Psoas muscle (tissue), 8 donors: ENCODE data around the gene MARCHF11. TPM values are rescaled to one million over a fixed set of nuclear protein-coding genes. Genes with fewer than 3 reads are reported as not detected.

Experiments used
- ATAC-seq, 4 donors: fragments of 200-7000 bp; cut with Tn5 transposase; one replicate each; pipeline ENCODE4 v1.9.1; 2020; ENCODE audit warnings: moderate library complexity in 3 of 4, mild to moderate bottlenecking in 2 of 4
- DNase-seq, 2 donors: peaks; one replicate each; pipeline ENCODE4 v3.0.0-alpha.2; 2020
- H3K27ac ChIP-seq: fragments of 200-600 bp; one replicate; pipeline ENCODE4 v1.8.0; 2022
- H3K27me3 ChIP-seq, 3 donors: fragments of 200-600 bp in 1 of 3; one replicate each; pipeline versions ENCODE4 v1.6.1 to v1.8.0; 2013 to 2022; ENCODE audit warnings: low read length in 2 of 3, mild to moderate bottlenecking in 2 of 3, moderate library complexity in 1 of 3; ENCODE audit not compliant: insufficient read depth in 3 of 3
- H3K36me3 ChIP-seq, 2 donors: fragments of 200-600 bp in 1 of 2; one replicate each; pipeline versions ENCODE4 v1.6.1 to v1.8.0; 2013 to 2022; ENCODE audit warnings: low read depth in 1 of 2, mild to moderate bottlenecking in 1 of 2, moderate library complexity in 1 of 2; ENCODE audit not compliant: insufficient read depth in 1 of 2
- H3K4me1 ChIP-seq: fragments of 200-600 bp; one replicate; pipeline ENCODE4 v1.8.0; 2022
- H3K4me3 ChIP-seq: fragments of 200-600 bp; one replicate; pipeline ENCODE4 v1.8.0; 2022; ENCODE audit warnings: mild to moderate bottlenecking
- H3K9me3 ChIP-seq: fragments of 200-600 bp; one replicate; pipeline ENCODE4 v1.8.0; 2022
- CTCF ChIP-seq: fragments of 200-600 bp; IDR thresholded peaks from one replicate; pipeline ENCODE4 v1.8.0; 2022; ENCODE audit warnings: antibody characterized with exemption
- WGBS, 3 donors: extraction: QIAGEN DNeasy Blood & Tissue Kit; methylation state at CpG; one replicate each; pipeline versions ENCODE4 v1.1.6 to v1.1.7; 2013; 5-methylcytosine and 5-hydroxymethylcytosine counted together
- intact Hi-C, 2 donors: fragments of 100-400 bp; cut with DNase I; formaldehyde crosslinking; loops; one replicate each; pipeline versions ENCODE4 v1.11.0 to v1.14.2; 2022
- polyA plus RNA-seq, 3 donors: library from polyadenylated mRNA; stranded (reverse); fragments of 200-250 nt; gene quantifications; one replicate each; pipeline ENCODE4 v1.2.3, GENCODE V29; 2013
- total RNA-seq, 4 donors: library from RNA; stranded (reverse); fragmentation: NEBNext Ultra II Directional in 2 of 4; extraction: Animal tissue kit (Norgen Biotek cat#: 25700) in 2 of 4; gene quantifications; one replicate each; pipeline versions ENCODE4 v1.2.1 to v1.2.4, GENCODE V29; 2021 to 2023
- donor health status: healthy with polysubstance abuse.
- donor health status: DM: no; HTN: no; CAD: no; lungs with moderate emphysema.
- donor health status: Bipolar disorder and iron deficiency.
- donor health status: healthy.
- donor health status: DM: yes; HTN: yes; CAD: no.
- donor health status: DM: no; HTN: no; CAD: no.
- donor health status: DM: no; HTN: no; CAD: no.
- donor health status: DM: yes; HTN: yes; CAD: no.

Gene MARCHF11
- total and polyA plus RNA-seq, 7 donors: not detected

- Histone ChIP-seq H3K36me3 (no peaks in the 10 kb centered on the region), H3K4me1 (no peaks in the 10 kb centered on the region), H3K9me3 (no peaks in the 10 kb centered on the region), H3K27me3 (no peaks in the 10 kb centered on the region), H3K27ac (no peak overlapping the region), H3K4me3 (no peak overlapping the region)
- TF ChIP-seq CTCF: no peak
- ATAC-seq (no peak), DNase-seq (no peak)
- intact Hi-C loops: no loop called here
- 76 to 80% (median 78%) methylated on average over 8 of the region's 8 CpGs for WGBS, 3 donors
Measured at GRCh38 chr5:16037121-16037845, 142.3 kb downstream of the MARCHF11 start.

- no peak for TF ChIP-seq CTCF
- intact Hi-C loops: no loop called here
- no peaks in the 10 kb centered on the region for H3K36me3 ChIP-seq
- no peak overlapping the region for H3K27ac ChIP-seq
- no peaks in the 10 kb centered on the region for H3K4me1 ChIP-seq
- no peak for ATAC-seq
- no peak for DNase-seq
- 52 to 54% (median 53%) methylated on average over 8 of the region's 8 CpGs for WGBS, 3 donors
- H3K27me3 ChIP-seq: no peaks in the 10 kb centered on the region
- H3K4me3 ChIP-seq: no peak overlapping the region
- H3K9me3 ChIP-seq: no peaks in the 10 kb centered on the region
Measured at GRCh38 chr5:16034319-16035001, 145.1 kb downstream of the MARCHF11 start.

- no peak overlapping the region for H3K4me3 ChIP-seq
- H3K27ac ChIP-seq: no peak overlapping the region
- H3K9me3 ChIP-seq: no peaks in the 10 kb centered on the region
- 86 to 91% (median 87%) methylated on average over 4 of the region's 4 CpGs for WGBS, 3 donors
- no peak for TF ChIP-seq CTCF
- no peaks in the 10 kb centered on the region for H3K36me3 ChIP-seq
- H3K4me1 ChIP-seq: no peaks in the 10 kb centered on the region
- intact Hi-C loops: no loop called here
- H3K27me3 ChIP-seq: no peaks in the 10 kb centered on the region
- DNase-seq (no peak), ATAC-seq (no peak)
Measured at GRCh38 chr5:16033187-16033925, 146.2 kb downstream of the MARCHF11 start.

GRCh38 chr5:16028708-16029107 lies 150.9 kb downstream of the MARCHF11 start:
- ATAC-seq (no peak), DNase-seq (no peak)
- no peak overlapping the region for H3K27ac ChIP-seq
- no peaks in the 10 kb centered on the region for H3K27me3 ChIP-seq
- no peak overlapping the region for H3K4me3 ChIP-seq
- intact Hi-C loops: no loop called here
- TF ChIP-seq CTCF: no peak
- 74 to 81% (median 78%) methylated on average over 3 of the region's 3 CpGs for WGBS, 3 donors
- no peaks in the 10 kb centered on the region for H3K4me1 ChIP-seq
- no peaks in the 10 kb centered on the region for H3K36me3 ChIP-seq
- H3K9me3 ChIP-seq: no peaks in the 10 kb centered on the region
